Brain microvascular endothelial cell (primary cell): ENCODE data around the gene VAV2.

ENCODE experiments used
- DNase-seq: peaks from one replicate; pipeline ENCODE4 v3.0.0-alpha.2; 2020
- H3K27ac ChIP-seq: fragments of 250-450 bp; sonication (Bioruptor Pico); 2 replicates; pipeline ENCODE4 v1.5.1; 2020; ENCODE audit warnings: mild to moderate bottlenecking, moderate library complexity
- H3K27me3 ChIP-seq: fragments of 250-450 bp; sonication (Bioruptor Pico); replicated peaks from 2 replicates; pipeline ENCODE4 v1.5.1; 2020; ENCODE audit warnings: mild to moderate bottlenecking
- H3K36me3 ChIP-seq: fragments of 250-450 bp; sonication (Bioruptor Pico); replicated peaks from 2 replicates; pipeline ENCODE4 v1.5.1; 2020; ENCODE audit warnings: mild to moderate bottlenecking
- H3K4me3 ChIP-seq: 2 replicates; pipeline ENCODE4 v1.5.1; 2011; ENCODE audit warnings: low read depth, mild to moderate bottlenecking, control low read depth, low read length, moderate library complexity
- in situ Hi-C: cut with HindIII; loops from 2 replicates; pipeline ENCODE4 v1.10.0; 2017; ENCODE audit warnings: low sequenced_read_pairs, low pct_ligation_motif_present
- TF ChIP-seq, protein P1 (sequence below): IDR thresholded peaks from 2 replicates; pipeline ENCODE4 v1.5.1; 2011; ENCODE audit warnings: low read depth, mild to moderate bottlenecking, moderate library complexity, low read length, control low read depth, inconsistent platforms; ENCODE audit errors: missing control alignments

The VAV2 gene

DNA sequence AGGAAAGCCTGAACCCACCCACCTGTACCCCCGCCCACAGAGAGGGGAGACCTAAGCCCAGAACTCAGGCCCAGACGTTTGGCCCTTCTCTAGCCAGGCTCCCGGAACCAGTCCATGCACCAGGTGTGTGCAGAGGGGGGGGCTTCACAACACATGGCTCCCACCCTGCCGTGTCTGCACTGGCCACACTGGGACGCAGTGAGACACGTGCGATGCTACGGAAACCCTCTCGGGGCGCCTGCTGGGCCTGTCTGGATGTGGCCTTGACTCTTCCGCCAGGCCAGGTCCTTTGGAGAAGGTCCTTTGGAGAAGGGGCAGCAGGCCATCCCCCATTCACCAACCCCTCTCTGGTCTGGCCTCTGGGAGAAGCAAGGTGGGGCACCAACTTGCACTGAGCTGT lies 195.6 kb downstream of the VAV2 start:
- DNase-seq: no peak
- no peak overlapping the region for H3K4me3 ChIP-seq
- TF ChIP-seq, protein P1, sequence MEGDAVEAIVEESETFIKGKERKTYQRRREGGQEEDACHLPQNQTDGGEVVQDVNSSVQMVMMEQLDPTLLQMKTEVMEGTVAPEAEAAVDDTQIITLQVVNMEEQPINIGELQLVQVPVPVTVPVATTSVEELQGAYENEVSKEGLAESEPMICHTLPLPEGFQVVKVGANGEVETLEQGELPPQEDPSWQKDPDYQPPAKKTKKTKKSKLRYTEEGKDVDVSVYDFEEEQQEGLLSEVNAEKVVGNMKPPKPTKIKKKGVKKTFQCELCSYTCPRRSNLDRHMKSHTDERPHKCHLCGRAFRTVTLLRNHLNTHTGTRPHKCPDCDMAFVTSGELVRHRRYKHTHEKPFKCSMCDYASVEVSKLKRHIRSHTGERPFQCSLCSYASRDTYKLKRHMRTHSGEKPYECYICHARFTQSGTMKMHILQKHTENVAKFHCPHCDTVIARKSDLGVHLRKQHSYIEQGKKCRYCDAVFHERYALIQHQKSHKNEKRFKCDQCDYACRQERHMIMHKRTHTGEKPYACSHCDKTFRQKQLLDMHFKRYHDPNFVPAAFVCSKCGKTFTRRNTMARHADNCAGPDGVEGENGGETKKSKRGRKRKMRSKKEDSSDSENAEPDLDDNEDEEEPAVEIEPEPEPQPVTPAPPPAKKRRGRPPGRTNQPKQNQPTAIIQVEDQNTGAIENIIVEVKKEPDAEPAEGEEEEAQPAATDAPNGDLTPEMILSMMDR: no peak
- peaks cover 4% of the 10 kb centered on the region for H3K36me3 ChIP-seq
- no peaks in the 10 kb centered on the region for H3K27me3 ChIP-seq
- H3K27ac ChIP-seq: no peak overlapping the region
- in situ Hi-C loops: no loop called here

DNA sequence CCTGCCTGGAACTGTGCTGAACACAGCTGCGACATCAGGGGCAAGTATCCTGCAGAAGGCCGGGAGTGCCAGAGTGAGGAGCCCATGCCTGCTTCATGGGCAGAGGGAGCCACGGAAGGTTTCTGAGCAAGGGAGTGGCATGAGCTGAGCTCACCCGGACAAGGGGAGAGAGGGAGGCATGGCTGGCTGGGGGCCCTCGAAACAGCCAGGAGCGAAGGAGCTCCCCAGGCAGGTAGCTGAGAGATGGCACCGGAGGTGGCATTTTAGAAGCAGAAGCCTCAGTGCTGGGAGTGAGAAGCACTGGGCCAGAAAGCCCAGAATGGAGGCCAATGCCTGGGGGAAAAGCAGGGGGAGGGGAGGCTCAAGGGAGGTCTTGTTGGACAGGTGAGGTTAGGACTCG lies 197.1 kb downstream of the VAV2 start:
- no peak overlapping the region for H3K4me3 ChIP-seq

DNA sequence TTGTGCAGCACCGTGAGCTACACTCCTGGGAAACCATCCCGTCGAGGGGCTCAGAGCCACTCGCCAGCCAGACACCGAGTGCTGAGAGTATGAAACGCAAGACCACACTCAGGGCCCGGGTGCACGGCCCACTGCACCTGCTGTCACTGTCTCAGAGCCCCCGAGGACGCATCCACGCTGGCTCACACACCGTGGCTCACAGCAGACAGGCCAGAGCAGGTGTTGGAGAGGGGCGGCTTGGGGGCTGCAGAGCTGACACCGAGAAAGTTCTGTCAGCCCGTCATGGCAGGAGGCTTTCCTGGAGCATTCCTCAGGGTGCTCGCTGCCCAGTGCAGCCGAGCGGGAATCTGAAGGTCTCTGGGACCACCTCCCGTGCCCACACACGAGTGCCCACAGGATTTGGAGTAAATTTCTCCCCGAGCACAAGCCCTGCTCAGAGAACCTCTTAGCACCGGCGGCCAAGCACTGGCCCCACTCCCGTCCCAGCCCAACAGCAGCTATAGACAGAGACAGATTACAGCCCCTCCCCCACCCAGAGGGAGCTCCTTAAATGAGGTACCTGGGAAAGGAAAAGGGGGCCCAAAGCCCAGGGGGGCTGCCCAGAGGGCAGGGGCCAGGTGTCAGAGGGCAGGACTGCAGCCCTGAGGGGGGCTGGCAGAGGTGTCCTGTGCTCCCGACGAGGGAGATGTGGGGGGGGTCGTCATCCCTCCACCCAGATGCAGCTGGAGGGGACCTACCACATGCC lies 197.9 kb downstream of the VAV2 start:
- H3K4me3 ChIP-seq: no peak overlapping the region
- TF ChIP-seq, protein P1: no peak
- in situ Hi-C loops: no loop called here
- no peak overlapping the region for H3K27ac ChIP-seq
- H3K36me3 ChIP-seq: peaks cover 4% of the 10 kb centered on the region
- DNase-seq: no peak
- H3K27me3 ChIP-seq: no peaks in the 10 kb centered on the region

More for the DNA sequence above, 197.1 kb downstream of the VAV2 start:
- H3K27me3 ChIP-seq: no peaks in the 10 kb centered on the region
- H3K36me3 ChIP-seq: peaks cover 4% of the 10 kb centered on the region
- H3K27ac ChIP-seq: no peak overlapping the region
- in situ Hi-C loops: no loop called here
- no peak for DNase-seq
- TF ChIP-seq, protein P1: no peak

DNA sequence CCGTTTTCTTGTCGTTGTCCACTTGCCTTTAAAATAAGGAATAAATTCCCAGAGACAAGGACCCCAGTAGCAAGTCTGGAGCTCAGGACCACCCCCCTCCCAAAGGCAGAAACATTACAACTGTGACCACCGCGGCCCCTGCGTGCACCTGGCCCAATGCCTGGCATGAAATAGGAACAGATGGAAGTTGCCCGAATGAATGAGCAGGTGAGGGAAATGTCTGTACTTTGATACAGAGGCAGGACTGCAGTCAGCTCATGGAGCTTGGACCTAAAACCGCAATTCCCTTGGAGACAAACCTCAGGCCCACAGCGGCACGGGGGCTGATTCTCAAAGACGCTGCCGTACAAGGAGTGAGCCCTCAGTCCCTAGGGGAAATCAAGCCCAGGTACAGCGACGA lies 198.7 kb downstream of the VAV2 start:
- in situ Hi-C loops: no loop called here
- Histone ChIP-seq H3K36me3 (peaks cover 4% of the 10 kb centered on the region), H3K27me3 (no peaks in the 10 kb centered on the region), H3K27ac (no peak overlapping the region), H3K4me3 (no peak overlapping the region)
- DNase-seq: no peak
- TF ChIP-seq, protein P1: no peak

DNA sequence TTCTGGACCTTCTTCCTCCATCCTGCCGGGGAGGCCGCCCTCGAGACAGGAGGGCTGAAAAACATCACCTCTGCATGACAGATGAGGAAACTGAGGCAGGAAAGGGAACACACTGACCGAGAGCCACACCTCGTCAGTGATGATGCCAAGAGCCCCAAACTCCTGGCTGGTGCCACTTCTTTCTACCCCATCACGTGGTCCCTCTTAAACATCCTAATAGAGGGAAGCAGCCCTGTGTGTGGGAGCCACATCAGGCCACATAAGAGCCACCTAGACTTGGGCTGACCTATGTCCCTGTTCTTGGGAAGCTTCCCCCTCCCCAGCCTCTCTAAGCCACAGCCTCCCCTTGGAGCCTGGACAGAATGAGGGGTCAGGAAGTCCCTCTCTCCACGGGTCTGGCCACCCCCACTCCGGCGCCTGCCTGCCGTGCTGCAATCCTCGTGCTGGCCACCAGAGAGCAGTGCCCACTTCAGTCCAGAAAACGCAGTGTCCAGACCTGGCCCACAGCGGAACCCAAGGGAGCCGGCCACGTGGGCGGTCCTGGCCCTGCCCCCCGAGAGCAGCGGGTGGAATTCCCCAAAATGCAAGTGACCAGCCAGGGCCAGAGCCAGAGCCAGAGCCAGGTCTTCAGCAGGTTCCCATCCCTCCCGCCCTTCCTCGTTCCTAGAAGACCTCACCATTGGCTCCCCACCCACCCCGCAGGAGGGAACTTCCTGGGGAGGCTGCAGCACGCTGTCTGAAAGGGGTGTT lies 199.2 kb downstream of the VAV2 start:
- Histone ChIP-seq H3K27me3 (no peaks in the 10 kb centered on the region), H3K4me3 (peak overlapping the region; percentile 9), H3K27ac (no peak overlapping the region), H3K36me3 (peaks cover 4% of the 10 kb centered on the region)
- TF ChIP-seq, protein P1: peak; percentile 96
- peak; percentile 57 for DNase-seq
- in situ Hi-C loops: no loop called here
